CD4-positive, alpha-beta T cell treated with Interleukin-4 for 4 hours (primary cell): ENCODE measurements around the gene PDE7B.
"Not testable (repeated sequence)": the region's sequence is repeated elsewhere in the genome, so short reads cannot be mapped to it uniquely, and the experiment has no call there.

Experiments used
- DNase-seq: peaks from one replicate; pipeline ENCODE4 v3.0.0-alpha.2; 2020

Gene PDE7B

DNA sequence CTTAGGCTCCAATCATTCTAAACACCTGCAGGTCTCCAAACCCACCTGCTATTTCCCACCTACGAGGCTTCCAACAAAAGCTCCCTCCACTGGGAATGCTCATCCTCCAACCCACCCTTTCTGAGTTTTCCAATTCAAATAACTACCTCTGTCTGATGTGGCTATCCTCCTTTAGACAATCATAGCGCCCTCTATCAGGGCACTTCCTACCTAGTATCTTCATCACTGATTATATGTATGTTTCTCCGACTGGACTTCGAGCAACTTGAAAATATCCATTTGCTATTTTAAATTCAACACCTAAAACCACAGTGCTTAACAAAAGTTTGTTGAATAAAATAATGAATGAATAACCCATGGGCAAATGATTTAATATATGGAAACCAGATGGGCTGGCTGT is 357.3 kb downstream of the PDE7B start:
- DNase-seq: no peak

DNA sequence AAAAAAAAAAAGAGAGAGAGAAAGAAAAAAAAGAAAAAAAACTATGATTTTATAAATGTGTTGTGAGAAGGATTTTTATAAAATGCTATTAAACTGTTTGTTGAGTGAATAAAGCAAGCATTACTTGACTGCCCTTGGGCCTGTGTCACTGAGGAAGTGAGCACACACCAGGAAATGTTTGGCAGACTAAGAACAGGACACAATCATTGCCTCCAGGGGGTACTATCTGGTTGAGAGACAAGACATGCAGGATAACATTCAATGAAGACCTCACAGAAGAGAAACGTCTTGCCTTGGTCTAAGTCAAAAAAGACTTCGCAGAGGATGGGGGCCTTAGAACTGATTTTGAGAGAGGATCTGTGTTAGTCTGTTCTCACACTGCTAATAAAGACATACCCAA is 358.0 kb downstream of the PDE7B start:
- DNase-seq: no peak

DNA sequence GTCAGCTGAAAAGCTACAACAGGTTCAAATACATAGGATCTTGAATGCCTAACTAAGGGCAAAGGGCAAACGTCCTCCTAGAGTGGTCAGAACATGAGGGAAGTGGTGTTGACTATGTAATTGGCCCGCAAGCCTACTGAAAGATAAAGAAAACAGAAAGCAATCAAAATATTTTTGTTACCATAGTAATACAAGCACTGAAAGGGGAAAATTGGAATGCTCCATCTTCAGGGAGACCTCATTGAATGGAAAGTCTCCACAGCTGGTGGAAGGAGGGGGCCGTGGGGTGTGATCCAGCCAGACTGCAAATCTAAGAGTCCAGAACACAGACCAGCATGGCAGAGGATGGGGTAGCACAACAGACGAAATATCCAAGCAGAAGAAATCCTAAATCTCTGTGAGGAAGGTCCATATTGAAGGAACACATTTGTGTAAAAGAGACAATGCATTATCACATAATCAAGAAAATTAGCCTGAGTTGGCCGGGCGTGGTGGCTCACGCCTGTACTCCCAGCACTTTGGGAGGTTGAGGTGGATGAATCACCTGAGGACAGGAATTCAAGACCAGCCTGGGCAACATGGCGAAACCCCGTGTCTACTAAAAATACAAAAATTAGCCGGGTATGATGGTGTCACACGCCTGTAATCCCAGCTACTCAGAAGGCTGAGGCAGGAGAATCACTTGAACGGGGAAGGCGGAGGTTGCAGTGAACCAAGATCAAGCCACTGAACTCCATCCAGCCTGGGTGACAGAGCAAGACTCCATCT is 359.1 kb downstream of the PDE7B start:
- no peak for DNase-seq

DNA sequence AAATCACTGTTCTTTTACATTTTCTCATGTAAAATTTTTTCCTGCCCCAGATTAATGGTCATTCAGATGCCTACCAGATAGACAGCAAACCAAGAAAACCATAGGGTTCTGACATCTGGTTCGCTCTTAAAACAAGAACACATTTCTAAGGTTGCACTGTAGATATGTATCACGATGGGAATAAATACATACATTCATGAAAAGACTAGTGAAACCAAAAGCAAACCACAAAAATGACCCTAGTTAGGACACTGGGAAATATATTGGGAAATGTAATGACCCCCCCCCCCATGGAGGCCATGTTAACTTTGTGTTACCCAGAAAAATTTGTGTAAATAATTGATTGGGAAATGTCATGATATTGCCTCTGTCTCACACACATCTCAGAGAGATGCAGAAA is 361.1 kb downstream of the PDE7B start:
- no peak for DNase-seq

DNA sequence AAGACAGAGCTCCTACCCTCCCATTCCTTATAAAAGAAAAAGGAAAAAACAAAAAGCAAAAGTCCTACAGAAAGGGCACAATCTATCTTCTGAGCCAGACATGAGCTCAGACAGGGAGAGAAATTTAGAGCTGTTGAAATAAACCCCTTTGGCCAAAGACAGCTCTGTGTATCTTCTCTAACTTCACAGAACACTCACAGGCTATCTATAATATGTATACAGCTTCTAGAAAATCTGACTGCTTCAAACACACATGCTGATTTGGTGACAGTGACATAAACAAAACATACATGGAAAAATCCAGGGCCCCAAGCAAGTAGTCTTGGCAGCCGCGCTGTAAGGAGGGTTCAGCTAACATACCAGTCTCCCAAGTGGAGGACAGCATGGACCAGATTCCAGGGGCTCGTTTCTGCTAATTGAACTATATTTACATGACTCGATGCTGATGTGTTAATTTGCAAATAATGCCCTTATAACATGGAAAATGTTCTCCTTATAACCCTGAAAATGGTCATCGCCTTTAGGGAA is 361.6 kb downstream of the PDE7B start:
- DNase-seq: no peak

DNA sequence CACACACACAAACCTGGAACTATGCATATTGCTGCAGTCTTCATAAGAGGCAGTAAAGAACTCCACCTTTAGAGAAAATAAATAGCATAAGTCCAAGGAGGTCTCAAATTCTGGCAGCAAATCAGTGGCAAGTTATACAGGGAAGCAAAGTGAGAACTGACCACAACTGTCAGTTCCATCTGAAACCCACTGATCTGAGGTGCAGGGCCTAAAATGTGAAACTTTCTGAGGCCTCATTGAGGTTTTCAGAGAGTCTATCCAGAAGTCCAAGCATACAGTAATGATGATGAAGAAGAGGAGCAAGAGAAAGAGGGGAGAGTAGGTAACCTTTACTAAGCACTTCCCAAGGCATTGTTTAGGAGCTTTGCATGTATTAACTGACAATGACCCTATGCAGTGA is 362.4 kb downstream of the PDE7B start:
- no peak for DNase-seq

GRCh38 chr6:136216503-136217401 is 365.3 kb downstream of the PDE7B start:
- no peak for DNase-seq

DNA sequence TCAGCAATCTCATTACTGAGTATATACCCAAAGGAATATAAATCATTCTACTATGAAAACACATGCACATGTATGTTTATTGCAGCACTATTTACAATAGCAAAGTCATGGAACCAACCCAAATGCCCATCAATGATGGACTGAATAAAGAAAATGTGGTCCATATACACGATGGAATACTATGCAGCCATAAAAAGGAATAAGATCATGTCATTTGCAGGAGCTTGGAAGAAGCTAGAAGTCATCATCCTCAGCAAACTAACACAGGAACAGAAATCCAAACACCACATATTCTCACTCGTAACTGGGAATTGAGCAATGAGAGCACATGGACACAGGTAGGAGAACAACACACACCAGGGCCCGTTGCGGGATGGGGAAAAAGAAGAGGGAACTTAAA is 373.5 kb downstream of the PDE7B start:
- not testable (repeated sequence) for DNase-seq

DNA sequence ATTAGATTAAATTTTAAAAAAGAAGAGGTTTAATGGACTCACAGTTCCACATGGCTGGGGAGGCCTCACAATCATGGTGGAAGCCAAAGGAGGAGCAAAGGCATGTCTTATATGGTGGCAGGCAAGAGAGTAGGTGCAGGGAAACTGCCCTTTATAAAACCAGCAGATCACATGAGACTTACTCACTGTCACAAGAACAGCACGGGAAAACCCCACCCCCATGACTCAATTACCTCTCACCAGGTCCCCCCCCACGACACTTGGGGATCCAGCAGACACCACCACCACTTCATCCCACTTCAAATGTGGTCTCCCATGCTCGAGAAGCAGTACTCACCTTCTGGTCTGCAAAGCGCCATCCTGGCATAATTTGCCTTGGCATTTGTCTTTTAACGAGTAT is 374.0 kb downstream of the PDE7B start:
- DNase-seq: peak; percentile 5

DNA sequence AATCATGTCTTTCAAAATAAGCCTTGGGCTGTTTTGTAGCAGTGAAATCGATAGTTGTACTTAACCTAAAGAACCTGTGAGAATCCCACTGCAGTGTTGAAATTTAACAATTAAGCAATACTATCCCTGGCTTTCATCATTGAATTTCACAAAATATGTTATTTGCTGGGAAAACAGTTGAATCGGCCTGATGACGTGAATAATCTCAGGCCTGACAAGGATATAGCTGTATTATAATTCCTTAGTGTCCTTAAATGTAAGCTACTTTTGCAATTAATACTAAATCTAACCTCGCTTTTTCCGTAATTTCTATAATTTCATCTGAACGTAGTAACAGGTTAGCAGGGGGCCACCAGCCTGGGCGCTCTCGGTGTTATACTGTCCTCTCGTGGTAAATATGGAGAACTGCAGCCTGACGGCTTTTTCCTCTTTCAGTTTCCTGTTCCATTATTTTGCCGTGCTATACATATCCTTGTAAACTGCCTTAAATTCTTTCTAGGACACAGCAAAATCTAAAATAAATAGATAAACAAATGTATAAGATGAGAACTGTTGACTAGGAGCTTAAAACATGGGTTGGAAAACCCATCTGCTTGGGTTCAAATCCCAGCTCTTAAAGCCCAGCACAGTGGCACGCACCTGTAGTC is 374.6 kb downstream of the PDE7B start:
- peak; percentile 60 for DNase-seq

DNA sequence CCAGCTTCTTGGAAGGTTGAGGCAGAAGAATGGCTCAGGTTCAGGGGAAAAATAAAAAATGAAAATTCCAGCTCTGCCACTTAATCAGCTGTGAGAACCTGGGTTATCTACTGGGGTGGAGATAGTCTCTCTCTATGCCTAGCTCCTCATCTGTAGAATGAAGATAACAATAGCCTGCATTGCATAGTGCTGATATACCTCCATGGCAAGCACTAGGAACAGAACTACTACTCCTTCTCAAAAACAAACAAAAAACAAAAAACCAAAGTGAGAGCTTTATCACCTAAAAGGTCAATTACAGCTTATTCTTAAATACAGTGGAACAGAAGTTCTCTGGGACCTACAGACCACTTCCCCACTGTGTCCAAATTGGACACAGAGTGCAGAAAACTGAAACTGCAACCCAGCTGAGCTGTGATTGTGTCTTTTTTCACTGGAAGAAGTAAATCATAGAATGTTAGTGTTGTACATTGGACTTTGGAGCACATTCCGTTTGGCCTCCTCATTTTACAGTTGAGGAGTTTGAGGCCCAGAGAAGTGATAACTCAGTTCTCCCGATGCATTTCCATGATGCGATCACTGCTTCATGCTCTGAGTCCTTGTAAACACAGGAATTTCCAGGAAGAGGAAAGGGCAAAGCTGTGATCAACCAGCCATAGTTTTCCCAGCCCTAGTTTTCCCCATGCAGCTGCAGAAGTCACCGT is 375.3 kb downstream of the PDE7B start:
- no peak for DNase-seq

- no peak for DNase-seq
These were observed 377.3 kb downstream of the PDE7B start for GRCh38 chr6:136228814-136229213.

GRCh38 chr6:136230219-136230853 is 378.8 kb downstream of the PDE7B start:
- no peak for DNase-seq

DNA sequence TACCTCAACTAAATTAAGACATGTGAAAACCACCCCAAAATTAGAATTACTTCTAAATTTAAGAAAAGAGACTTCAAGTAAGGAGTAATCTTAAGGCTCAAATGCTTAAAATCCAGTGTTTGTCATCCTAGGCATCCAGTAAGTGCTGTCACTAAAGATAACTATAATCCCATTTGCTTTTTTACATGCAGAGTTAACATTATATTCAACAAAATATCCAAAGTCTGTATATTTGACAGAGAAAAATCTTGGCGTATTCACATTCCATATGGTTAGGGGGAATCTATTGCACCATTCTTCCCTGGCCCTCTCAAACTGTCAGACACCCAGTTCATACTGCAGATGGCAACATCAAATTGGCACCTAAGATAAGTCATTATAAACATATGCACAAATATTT is 381.2 kb downstream of the PDE7B start:
- DNase-seq: no peak

- no peak for DNase-seq
These were observed 383.7 kb downstream of the PDE7B start for GRCh38 chr6:136235233-136235564.

DNA sequence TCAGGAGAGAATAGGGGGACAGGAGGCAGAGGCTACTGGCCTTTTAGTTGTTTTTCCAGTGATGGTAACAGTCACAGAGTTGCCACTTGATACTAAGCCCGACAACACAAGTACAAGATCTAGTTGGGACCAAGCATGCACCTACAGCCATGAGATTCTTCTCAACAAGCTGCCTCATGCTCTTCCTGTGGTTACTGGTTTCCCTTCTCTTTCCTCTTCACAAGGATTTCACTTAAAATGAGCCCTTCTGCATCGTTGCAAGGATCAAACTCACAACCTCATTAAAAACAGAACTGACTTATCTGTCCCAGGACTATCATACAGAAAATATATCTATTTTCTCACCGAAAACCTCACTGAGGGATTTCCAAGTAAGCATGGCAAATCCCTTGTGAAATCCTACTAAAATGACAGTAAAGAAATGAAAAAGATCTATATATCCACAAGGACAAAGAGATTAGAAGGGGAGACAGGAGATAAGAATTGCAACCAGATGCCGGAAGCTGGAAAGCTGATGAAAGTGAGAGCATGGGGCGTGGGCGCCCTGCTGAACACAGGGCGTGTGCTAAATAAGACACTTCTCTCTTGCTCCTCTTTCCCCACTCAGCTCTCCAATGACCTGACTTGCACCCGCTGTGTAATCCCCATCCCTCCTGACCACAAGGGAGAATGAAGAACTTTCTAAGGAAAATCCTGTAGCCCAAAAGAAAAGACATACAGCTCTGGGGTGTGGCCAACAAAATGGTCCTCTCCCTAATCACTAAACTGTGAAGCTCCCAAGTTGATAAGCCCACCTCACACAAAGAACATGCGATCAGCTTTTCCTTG is 385.2 kb downstream of the PDE7B start:
- DNase-seq: no peak

DNA sequence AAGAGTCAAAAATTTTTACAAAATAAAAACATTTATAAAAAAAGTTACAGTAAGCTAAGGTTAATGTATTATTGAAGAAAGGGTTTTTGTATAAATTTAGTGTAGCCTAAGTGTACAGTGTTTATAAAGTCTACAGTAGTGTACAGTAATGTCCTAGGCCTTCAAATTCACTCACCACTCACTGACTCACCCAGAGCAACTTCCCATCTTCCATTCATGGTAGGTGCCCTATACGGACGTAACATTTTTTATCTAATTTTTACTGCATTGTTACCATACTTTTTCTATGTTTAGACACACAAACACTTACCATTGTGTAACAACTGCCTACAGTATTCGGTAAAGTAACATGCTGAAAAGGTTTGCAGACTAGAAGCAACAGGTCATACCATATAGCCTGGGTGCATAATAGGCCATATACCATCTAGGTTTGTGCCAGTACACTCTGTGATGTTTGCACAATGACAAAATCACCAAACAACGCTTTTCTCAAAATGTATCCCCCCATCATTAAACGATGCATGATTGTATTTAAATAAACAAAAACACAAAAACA is 392.6 kb downstream of the PDE7B start:
- DNase-seq: no peak
